ENCODE results near the gene PAPPA2.

PAPPA2 gene

GRCh38 chr1:176815621-176816020 lies 352.6 kb downstream of the PAPPA2 start:
- DNase-seq, result no peak

DNA sequence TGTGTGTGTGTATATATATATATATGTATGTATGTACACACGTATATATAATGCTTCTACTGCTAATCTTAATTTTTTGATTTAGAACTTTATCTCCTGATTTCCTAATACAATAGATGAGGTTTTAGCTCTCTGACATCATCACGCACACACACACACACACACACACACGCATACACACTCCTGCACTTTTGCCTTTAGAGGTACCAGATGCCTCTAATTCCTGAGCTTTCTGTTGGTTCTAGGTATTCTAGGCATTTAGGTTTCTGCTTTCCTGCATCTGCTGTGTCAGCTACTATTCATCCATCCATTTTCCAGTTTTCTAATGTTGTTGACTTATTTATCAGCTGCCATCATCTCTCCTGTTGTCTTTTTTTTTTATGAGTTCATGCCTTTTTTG lies 353.3 kb downstream of the PAPPA2 start:
- DNase-seq, result no peak

DNA sequence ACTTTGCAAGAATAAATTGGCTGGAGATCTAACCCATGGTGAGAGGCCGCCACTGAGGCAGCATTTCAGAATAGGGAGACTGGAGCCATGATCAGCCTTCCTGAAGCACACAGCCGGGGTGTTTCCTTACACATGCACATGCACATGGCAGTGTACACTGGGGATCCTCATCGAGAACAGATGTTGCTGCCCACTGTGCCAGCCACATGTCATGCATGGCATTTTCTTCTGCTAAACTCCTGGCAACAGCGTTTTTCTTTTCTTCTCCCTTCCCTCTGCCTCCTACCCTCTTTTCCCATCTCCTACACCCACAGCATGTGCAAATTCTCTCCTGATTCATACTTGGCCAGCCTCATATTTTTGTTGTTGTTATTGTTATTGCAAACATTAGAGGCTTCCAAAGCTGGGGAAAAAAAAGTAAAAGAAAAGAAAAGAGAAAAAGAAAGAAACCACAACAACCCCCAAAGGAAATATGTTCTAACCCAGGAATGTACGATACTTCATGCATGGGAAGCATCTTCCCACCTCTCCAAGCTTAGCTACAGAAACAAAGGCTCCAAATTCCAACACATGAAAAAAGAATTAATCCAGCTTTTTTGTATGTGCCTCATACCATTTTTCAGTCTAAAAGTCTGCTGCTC lies 357.5 kb downstream of the PAPPA2 start:
- DNase-seq, result no peak

- DNase-seq, result peak; percentile 45
These were observed 363.3 kb downstream of the PAPPA2 start for GRCh38 chr1:176826265-176826664.

- DNase-seq, result no peak
These were observed 366.3 kb downstream of the PAPPA2 start for GRCh38 chr1:176829261-176829660.

DNA sequence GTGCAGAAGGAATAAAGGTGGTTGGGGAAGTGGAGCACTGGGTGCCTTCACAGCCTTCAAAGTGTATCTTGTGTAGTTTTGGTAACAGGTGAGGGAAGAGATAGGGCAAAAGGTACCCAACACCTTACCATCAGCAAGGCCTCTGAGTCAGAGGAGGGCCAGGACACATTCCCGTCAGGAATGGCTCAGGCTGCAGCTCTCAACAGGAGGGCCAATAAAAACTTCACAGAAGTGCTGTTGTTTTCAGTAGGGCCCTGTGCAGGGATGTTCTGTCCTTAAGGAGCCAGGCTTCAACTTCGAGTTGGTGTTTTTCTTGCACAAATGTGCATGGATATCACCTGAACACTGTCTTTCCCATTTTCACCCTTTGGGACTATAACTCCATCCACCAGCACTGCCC lies 368.2 kb downstream of the PAPPA2 start:
- DNase-seq, result no peak

DNA sequence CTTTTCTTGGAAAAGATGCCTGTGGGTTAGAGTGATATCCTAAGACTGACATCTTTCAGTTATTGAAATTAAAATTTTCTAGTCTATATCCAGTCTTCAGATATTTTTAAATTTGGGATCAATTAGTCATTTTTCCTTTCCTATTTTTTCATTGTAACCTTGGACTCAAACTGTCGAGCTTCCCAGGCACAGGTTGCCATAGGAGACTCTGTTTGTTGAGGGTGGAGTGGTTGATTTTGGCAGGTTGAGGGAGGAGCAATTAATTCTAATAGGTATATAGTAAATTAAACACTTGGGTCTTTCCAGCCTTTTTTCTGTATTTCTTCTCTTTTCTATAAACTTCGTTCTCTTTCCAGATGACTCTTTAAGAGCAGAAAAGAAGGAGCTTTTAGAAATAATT lies 374.7 kb downstream of the PAPPA2 start:
- peak; percentile 59 for DNase-seq

DNA sequence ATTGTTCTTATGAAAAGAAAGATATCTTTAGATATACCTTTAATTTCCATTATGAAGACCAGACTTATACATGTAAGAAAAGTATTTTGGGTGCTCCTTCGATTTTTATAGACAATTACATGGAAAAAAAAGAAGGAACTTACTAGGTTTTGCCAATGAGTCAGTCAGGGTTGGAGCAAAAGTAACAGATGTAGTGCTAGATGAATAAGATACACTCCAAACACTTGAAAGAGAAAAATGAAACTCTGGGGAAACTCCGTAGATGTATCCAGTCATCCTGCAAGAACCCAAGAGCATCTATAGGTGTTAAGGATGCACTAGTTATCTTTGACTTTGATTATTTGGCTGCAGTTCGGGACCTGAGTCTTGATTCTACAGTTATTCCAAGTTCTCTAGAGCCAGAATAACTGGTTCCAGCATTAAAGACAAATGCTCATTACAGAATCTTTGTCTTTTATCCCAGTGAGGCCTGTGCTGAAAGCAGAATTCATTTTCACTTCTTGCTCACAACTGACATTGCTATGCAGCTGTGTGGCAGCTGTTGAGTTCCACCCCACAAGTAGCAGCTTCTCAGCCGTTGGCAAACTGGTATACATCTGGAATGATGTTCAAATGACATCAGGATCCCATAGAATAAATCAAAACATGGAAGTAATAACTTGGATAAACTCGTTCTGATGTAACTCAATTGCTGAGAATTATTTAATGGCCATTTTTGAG lies 375.5 kb downstream of the PAPPA2 start:
- no peak for DNase-seq

- DNase-seq, result no peak
These were observed 376.2 kb downstream of the PAPPA2 start for GRCh38 chr1:176839216-176839615.

DNA sequence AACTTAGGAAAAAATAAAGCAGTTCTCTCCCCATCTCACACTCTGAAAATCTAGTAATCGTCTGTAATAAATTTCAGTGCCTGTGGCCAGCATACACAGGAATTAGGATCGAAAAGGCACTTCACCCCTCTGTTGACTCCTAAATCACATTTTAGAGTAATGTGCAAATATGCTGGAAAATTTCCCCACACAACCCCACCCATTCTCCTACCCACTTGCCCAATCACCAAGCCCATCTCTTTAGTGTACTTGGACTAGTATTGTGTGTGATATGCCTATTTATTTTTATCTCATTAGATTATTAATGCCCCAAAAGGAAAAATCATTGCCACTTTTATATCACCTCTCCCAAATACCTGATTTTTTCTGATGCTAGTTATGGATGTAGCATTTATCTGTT lies 378.3 kb downstream of the PAPPA2 start:
- DNase-seq, result no peak

DNA sequence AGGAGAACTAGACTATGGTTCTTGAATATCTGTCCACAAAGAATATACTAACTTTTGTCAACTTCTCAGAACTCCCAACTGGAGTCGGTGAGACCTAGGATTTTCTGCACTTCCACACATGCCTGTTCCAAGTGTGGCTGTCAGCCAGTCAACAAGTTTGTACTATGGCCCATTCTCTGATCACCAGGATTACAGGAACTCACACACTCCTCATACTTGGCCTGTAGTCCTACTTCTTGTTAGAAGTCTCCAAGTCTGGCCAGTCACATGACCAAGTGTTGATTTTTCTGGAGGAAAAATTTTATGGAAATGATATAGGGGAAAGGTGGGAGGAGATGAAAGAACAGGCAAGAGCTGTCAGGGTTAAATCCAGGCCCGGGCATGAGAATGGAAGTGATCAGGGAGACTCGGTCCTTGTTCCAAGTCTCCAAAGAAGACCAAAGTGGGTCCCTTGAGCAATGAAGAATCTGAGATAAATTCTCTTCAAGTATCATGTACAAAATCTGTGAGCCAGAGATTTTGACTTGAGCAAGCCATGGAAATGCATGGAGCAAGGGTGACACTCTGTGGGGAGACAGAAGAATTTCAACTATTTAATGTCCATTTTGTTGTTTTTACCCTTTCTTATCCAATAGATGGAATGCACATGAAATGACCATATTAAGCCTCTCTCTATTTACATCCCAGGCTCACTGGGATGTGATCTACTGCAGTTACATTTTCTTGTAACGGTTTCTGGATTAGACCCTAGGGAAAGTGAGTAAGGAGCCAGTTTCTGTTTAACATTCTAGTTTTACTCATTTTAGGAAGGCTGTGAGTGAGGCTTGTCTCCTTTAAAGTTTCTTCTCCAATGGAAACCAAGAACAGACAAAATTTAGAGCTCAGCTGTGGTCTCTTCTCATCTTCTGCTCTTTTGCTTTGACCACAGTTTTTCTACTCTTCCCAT lies 380.6 kb downstream of the PAPPA2 start:
- DNase-seq, result peak; percentile 18

- DNase-seq, result no peak
These were observed 384.1 kb downstream of the PAPPA2 start for GRCh38 chr1:176847052-176847451.

GRCh38 chr1:176849281-176849680 lies 386.3 kb downstream of the PAPPA2 start:
- DNase-seq, result no peak

DNA sequence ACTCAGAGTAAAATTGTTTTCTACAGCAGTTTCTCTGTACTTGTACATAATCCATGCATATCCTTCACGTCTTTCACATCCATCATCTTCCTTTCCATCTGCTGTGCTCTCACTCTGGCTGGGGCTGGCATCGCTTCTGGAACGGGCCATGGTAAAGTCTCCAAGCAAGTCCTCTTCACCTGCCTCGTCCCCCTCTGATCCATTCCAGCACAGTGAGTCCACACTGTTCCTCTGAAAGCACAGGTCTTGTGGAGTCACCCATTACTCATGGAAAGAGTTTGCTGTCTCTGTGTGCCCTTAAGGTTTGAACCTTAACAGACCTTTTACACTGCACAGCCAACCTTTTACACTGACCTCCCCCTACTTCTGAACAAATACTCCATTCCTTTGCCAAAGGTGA lies 387.9 kb downstream of the PAPPA2 start:
- no peak for DNase-seq

DNA sequence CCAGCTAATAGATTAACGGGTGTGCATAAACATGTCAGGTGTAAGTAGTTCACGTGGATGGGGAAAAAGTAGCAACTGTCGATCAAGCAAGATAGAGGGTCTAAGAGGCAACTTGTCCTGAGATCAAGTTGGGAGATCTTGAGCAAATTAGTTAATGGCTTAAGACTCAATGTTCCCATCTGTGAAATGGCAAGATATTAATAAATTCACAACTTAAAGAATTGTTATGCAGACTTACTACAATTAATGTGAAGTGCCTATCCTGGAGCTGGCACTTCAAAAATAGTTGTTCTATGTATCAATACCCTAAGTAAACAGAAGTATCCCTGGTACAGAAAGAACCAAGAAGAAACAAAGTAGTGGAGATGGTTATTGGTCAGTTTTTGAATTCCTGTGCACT lies 389.1 kb downstream of the PAPPA2 start:
- DNase-seq, result no peak

DNA sequence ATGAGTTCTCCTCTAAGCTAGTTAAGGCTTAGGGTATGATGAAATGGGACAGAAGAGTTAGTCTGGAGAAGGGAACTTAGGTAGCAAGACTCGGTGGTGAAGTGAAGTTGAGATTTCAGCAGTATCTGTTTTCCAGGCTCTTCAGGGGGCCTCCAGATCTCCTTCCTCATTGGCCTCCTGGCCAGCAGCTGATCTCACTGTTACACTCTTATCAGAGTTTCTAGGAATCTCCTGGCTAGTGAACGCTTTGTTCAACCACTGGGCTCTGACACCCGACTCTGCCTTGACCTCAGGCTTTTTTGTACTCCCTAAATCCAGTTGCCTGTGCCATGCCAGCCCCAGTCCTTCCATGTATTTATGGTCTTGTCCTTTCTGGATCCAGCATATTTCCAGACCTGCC lies 390.5 kb downstream of the PAPPA2 start:
- DNase-seq, result no peak

- no peak for DNase-seq
These were observed 391.1 kb downstream of the PAPPA2 start for GRCh38 chr1:176854121-176854520.

DNA sequence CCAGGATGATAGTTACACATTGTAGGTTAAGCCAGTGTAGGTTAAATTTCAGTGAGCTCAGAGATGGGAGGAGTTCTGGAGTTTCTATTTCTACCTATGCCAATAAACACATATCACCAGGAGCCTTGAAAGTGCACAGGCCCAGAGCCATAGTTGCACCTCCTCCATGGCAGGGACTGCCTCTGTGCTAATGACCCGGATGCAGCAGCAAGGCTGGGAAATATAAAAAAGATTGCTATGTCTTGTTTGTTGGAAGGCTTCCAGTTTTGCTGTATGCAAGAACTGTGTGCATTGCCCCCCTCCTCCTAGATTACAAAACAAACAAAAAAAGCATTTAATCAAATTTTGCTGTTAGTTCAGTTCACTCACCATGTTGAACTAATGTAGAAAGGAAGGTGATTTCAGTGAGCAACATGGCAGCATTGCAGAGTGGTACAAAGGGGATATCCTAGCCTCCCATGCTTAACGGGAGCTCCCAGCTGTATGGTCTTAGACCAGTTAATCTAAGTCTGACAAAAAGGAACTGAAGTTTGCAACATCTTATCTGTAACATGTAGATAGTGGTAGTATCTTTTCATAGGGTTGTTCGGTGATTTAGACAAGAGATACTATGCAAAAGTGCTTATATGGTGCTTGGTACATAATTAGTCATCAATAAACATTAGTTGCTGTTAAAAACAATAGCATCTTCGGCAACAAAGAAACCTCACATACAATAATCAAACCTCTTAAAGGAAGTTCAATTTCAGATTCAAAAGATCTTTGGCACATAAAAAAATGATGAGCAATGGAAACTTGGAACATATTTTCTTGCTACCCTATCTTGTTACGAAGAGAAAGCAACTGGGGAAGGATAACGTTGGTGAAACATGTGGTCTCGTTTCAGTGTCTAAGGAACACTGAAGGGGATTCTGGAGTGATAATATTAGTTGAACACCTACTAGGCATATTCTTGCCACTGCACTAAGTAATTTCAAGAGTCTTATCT lies 392.1 kb downstream of the PAPPA2 start:
- peak; percentile 45 for DNase-seq

DNA sequence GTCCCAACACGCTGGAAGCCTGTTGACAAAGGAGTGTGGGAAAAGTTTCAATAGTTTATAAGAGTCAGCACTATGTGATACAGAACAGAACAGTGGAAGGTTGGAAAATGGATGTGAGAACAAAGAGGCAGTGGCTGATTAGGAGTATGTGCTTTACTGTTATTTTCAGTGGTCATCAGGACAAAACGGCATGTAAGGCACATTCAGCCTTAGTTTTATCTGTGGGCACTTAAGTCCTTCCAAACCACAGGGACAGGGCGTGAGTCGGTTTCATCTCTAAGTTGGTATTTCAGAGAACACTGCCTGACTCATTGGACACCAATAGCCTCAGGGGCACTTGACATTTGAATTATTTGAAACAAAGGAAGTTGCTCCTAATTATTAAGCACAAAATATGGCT lies 394.7 kb downstream of the PAPPA2 start:
- DNase-seq, result no peak

- peak; percentile 50 for DNase-seq
These were observed 395.5 kb downstream of the PAPPA2 start for GRCh38 chr1:176858433-176858916.

GRCh38 chr1:176863613-176864012 lies 400.6 kb downstream of the PAPPA2 start:
- DNase-seq, result no peak

GRCh38 chr1:176864211-176864610 lies 401.2 kb downstream of the PAPPA2 start:
- no peak for DNase-seq

Measured in NCI-H748 treated with DMSO at 0.1 percent for 48 hours (cell line).